ENCODE results near the gene LEP.

Gene LEP

GRCh38 chr7:128240696-128241386 is at the start of gene LEP:
LEP (plus strand) TSS chr7:128241278; CDS start chr7:128252019, 10,741 bp downstream.
- DNase-seq = no peak

DNA sequence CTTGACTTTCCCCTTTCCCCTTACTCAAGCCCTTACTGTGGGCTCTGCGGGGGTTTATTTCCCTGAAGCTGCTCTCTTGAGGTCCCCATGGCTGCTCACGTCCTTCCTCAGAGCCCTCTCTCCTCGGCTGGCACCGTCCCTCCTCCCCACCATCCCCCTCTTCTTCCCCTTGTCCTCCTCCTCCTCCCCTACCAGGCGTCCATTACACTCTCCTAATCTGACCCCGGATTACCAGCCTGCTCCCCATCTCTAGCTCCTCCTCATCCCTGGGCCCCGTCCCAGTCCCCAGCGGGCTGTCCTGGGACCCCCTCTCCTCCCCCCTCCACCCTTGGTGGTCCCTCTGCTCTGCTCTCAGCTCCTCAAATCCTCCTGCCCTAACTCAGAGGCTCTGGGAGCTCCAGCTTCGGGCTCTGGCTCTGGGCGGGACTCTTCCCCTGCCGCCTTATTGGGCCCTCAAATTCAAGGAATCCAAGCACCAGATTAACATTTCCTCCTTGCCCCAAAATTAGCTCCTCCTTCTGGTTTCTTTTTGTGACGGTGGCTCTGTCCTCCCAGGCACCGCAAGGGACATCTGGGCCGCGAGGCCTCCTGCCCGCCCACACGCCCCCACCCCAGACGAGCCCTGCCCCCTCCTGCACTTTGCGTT is 48.5 kb upstream of the LEP start:
- no peak for DNase-seq

DNA sequence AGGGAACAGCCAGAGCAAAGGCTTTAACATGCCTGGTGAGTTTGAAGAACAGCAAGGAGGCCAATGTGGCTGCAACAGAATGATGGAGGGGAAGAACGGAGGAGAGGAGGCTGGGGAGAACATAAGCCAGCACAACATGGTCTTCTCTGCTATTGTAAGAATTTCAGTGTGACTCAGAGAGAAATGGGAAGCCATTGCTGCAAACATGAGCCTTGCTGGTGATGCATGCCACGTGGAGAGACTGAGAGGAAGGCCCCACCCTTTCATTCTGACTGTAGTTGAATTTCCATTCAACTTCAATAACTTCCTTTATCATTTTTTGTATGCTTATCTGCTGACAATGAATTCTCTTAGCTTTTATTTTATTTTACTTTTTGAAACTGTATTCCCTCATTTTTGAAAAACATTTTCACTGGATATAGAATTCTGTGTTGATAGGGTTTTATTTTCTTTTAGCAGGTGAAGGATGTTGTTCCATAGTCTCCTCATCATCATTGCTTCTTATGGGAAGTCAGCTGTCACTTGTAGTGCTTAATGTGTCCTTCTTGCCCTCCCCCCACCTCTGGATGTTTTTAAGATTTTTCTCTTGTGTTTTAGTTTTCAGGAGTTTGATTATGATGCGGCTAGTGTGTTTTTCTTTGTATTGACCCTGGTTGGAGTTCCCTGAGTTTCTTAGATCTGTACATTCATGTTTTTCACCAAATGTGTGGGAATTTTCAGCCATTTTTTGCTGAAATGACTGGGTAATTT is 46.4 kb upstream of the LEP start:
- no peak for DNase-seq

DNA sequence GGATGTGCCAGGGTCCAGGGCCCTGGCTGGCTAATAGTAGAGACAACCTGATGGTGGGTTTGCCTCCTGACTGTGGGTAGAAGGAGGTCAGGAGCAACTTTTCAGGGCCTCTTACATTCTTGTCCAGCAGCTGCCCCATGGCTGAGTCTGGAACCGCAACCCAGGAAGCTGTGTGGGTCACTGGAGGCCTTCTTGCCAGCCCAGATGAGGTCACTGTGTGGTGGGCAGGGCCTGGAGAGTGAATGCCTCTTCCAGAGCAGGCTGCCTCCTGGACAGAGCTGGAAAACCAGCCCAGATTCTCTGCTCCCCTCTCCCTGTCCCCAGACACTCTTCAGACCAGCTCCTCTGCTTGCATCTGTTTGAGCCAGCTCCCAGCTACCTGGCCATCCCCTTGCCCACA is 43.5 kb upstream of the LEP start:
- DNase-seq = no peak

DNA sequence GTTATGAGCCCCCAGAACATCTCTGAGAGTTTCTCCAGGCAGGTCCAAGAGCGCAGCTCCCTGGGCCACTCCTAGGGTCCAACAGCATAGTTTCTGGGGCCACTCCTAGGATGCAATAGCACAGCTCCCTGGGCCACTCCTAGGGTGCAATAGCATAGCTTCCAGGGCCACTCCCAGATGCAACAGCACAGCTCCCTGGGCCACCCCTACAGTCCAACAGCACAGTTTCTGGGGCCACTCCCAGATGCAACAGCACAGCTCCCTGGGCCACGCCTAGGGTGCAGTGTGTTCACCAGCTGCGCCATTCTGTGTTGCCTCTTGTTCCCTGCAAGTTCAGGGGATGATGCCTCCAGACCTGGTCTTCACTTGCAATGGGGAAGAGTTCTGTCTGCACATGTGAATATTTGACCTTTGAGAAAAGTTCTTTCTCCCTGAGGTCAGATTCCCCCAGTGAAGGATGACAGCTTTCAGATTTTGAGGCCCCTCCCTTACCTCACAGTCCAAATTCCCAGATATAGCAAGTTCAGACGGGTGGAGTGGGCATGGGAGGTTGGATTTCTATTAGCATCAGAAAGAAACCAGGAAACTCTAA is 43.0 kb upstream of the LEP start:
- DNase-seq = no peak

GRCh38 chr7:128200376-128200775 is 40.7 kb upstream of the LEP start:
- DNase-seq = no peak

DNA sequence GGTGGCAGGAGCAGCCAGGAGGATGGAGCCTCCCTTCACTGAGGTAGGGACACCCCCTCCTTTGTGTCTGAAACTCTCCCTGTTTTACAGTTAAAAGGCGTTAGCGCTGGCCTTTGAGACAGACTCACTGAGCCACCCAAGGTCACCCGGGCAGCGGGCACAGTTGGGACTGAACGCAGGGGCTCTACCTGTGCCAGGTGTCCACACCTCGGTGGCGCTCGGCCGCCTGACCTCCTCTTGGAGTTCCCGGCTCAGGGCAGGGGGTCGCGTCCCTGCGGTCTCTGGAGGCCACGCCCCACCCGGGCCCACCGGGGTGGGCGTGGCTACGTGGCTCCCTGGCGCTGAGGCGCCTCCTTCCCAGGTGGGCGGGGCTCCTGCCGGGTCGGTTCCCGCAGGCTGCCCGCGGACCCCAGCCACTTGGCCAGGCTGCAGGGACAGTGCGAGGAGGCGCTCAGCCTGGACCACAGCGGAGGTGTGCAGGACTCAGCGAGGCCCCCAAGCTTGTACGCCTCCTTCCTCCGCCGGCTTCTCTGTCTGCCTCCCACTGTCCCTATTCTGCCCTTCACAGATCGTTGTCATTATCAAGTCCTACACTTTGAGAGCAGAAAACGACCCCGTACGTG is 39.9 kb upstream of the LEP start:
- no peak for DNase-seq

- DNase-seq = no peak
These were observed 39.4 kb upstream of the LEP start for GRCh38 chr7:128201690-128202085.

- DNase-seq = no peak
These were observed 38.7 kb upstream of the LEP start for GRCh38 chr7:128202287-128202957.

- no peak for DNase-seq
These were observed 38.0 kb upstream of the LEP start for GRCh38 chr7:128203047-128203491.

DNA sequence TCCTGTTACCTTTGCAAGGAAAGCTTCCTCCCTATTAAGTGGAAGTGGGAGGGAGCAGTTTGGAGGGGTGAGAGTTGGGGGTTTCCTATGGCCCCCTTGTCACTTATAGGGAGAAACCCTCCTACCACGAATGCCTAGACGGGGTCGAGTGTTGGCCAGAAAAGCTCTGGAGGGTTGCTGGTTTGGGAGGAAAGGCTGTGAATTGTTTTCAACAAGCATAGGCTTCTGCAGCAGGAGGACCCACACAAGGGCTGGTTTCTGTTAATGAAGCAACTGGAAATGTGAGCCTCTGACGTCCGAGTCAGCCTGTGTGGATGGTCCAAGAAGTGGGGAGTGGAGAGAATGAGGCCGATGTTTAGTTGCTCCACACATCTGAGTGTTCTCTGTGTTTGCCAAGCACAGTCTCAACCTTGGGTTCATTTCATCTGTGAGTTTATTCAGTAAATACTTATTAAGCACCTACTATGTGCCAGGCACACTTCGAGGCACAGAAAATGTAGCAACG is 37.3 kb upstream of the LEP start:
- no peak for DNase-seq

DNA sequence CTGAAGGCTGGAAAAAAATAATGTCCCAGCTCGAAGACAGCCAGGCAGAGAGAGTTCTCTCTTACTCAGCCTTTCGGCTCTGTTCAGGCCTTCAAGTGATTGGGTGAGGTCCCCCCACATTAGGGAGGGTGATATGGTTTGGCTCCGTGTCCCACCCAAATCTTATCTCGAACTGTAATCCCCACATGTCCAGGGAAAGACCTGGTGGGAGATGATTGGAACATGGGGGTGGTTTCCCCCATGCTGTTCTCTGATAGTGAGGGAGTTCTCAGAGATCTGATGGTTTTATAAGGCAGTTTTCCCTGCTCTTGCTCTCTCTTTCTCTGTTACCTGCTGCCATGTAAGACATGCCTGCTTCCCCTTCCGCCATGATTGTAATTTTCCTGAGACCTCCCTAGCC is 36.6 kb upstream of the LEP start:
- DNase-seq = no peak

- DNase-seq = no peak
These were observed 36.0 kb upstream of the LEP start for GRCh38 chr7:128205068-128205467.

- no peak for DNase-seq
These were observed 34.9 kb upstream of the LEP start for GRCh38 chr7:128206017-128206746.

DNA sequence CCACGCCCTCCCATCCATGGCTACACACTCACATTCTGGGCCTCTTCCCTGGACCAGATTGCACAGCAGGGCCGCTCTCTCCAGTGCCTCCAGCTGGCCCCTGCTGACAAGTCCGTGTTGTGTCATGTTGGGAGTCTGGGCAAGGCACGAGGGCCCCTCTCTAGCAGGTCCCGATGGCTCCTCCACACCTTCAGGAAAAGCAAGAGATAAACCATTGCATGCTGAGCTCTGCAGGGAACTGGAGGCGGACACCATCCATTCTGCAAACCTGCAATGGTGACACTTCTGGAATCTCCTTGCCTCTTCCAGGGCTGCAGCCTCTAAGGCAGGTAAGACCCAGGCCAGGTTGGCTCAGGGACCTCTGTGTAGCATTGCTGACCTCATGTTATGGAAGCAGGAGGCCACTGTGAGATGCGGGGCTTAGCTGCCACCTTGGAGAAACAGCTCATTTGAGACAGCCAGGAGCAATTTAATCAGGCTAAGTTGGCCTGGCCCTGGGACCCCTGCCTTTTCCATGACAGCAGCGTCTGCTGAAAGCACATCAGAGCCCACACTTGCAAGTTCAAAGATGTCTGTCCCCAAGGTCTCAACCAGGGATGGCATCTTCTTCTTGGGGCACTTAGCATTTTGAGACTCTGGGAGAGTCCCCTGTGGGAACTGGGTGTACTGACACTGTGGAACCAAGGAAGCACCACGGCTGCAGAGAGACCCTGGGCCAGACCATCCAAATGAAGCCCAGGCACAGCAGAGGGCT is 34.2 kb upstream of the LEP start:
- no peak for DNase-seq

GRCh38 chr7:128207609-128208008 is 33.5 kb upstream of the LEP start:
- no peak for DNase-seq

- DNase-seq = no peak
These were observed 31.6 kb upstream of the LEP start for GRCh38 chr7:128209229-128210035.

GRCh38 chr7:128210036-128210347 is 31.1 kb upstream of the LEP start:
- no peak for DNase-seq

DNA sequence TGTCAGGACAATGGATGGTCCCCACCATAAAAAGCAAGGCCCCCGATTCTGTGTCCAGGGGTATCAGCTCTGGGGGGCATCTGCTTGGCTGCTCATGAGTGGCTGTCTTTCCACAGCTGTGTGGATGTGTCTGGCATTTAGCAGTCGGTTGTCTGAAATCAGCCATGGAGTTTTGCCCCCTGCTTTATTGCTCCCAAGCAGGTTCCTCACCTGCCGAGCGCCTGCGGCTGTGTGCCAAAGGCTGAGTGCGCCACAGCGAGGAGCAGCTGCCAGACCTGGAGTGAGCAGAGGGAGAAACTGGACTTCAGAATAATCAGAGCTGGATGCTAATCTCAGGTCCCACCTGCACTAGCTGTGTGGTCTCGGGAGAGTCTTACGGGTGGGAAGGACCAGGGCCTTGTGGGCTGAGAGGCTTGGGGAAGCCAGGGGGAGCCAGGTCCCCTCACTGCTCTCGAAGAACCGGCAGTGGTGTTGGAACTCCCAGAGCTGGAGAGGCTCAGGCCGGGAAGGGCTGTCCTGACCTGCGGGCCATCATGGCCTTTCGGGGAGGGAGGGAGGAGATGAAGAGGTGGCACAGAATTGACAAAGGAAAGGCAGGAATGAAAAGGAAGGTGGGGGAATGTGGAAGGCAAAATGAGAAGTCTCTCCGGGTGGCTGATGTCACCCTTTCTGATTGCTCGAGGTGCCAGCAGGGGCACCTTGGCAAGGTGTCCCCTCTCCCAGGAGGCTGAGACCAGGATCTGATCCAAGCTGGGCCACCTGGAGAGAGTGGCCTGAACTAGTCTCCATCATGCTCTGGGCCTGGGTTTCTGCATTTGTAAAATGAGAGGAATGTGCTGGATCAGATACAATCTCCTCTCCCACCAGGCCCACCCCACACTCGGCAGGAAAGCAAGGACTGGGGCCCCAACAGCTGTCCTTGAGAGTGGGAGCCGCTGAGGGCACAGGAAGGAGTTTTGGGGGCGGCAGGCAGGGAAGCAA is 30.2 kb upstream of the LEP start:
- DNase-seq = no peak
